ENCODE results near the gene PSME2.

DNA sequence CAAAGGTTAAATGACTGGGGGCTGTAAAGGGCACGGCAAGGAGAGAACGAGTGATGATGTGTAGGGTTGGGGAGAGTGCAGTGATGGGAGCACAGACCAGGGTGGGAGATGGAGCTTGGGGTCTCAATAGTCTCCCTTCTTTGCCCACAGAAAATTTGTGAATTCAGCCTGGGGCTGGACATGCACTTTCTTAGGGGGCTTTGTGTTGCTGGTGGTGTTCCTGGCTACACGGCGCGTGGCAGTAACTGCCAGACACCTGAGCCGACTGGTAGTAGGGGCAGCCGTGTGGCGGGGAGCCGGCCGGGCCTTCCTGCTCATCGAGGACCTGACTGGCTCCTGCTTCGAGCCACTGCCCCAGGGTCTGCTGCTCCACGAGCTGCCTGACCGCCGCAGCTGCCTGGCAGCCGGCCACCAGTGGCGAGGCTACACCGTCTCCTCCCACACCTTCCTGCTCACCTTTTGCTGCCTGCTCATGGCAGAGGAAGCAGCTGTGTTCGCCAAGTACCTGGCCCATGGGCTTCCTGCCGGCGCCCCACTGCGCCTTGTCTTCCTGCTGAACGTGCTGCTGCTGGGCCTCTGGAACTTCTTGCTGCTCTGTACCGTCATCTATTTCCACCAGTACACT lies 14.2 kb downstream of the PSME2 start:
- TF ChIP-seq MAX (IDR thresholded peaks at IDR 0.05; ENCODE audit: low read depth, low read length) = no peak
- TF ChIP-seq, protein P1, sequence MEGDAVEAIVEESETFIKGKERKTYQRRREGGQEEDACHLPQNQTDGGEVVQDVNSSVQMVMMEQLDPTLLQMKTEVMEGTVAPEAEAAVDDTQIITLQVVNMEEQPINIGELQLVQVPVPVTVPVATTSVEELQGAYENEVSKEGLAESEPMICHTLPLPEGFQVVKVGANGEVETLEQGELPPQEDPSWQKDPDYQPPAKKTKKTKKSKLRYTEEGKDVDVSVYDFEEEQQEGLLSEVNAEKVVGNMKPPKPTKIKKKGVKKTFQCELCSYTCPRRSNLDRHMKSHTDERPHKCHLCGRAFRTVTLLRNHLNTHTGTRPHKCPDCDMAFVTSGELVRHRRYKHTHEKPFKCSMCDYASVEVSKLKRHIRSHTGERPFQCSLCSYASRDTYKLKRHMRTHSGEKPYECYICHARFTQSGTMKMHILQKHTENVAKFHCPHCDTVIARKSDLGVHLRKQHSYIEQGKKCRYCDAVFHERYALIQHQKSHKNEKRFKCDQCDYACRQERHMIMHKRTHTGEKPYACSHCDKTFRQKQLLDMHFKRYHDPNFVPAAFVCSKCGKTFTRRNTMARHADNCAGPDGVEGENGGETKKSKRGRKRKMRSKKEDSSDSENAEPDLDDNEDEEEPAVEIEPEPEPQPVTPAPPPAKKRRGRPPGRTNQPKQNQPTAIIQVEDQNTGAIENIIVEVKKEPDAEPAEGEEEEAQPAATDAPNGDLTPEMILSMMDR (IDR thresholded peaks at IDR 0.05; ENCODE audit: low read depth, low read length) = no peak
- TF ChIP-seq POLR2A (IDR thresholded peaks at IDR 0.05; ENCODE audit: extremely low read depth, insufficient read length) = no peak
- TF ChIP-seq MYC (IDR thresholded peaks at IDR 0.05; ENCODE audit: low read depth, low read length) = no peak

Measured in NB4 (cell line).